Hematopoietic multipotent progenitor cell treated with erythropoietin and hydrocortisone succinate and interleukin-3 and kit ligand, for 4 days (in vitro differentiated cells): Measurements from ENCODE around the gene CYB5RL.
"Not testable (repeated sequence)": the region's sequence is repeated elsewhere in the genome, so short reads cannot be mapped to it uniquely, and the experiment has no call there.

Experiments
- DNase-seq: peaks from one replicate; pipeline ENCODE4 v3.0.0-alpha.2; 2015

Gene CYB5RL

DNA sequence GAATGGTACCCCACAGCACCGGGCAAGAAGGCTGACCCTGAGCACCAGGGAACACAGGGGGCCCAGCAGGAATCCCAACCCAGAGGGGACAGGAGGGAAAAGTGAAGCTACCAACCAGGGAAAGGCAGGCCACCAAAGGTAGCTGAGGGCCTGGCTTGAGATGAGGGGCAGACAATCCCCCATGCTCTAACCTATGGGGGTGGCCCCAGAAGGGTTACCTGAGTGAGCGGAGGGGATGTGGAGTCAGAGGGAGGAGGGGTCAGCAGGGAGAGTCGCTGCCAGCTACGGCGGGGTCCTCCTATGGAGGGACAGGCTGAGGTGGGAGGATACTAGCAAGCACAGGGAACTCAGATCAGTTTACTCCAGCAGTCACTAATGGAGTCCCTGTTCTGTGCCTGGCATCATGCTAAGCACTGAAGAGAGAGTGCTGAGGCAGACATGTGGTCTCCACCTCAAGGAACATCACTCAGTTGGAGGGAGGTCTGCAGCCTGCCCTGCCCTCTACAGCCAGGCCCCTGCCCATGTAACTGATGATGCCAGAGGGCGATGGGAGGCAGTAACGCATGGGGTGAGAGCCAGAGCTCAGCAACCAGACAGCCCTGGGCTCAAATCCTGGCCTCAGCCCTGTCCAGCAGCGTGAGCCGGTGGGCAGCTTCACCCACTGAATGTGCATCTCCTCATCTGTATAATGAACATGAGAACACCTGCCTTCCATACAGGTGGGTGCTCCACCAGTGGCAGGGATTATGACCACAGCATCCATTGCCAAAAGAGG lies 21.3 kb downstream of the CYB5RL start:
- DNase-seq, result no peak

DNA sequence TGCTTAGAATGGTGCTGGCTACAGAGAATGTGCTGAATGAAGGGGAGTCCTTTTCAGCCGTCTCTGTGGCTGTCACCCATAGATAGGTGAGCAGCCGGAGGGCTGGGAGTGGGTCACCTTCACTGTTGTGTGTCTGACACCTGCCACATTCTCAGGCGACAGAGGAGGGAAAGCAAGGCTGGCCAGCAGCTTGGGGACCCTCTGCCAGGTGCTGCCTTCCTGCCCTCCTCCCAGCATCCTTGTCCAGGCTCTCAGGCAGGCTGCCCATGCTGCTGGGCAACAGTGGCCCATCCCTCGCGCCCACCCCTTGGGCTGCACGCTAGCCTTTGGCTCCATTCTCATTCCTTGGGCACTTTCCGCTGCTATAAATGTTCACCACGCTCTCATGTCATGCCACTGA lies 22.1 kb downstream of the CYB5RL start:
- no peak for DNase-seq

GRCh38 chr1:54176621-54177327 lies 23.1 kb downstream of the CYB5RL start:
- no peak for DNase-seq

GRCh38 chr1:54174106-54174505 lies 25.7 kb downstream of the CYB5RL start:
- no peak for DNase-seq

- no peak for DNase-seq
These were observed 26.1 kb downstream of the CYB5RL start for GRCh38 chr1:54173681-54174080.

DNA sequence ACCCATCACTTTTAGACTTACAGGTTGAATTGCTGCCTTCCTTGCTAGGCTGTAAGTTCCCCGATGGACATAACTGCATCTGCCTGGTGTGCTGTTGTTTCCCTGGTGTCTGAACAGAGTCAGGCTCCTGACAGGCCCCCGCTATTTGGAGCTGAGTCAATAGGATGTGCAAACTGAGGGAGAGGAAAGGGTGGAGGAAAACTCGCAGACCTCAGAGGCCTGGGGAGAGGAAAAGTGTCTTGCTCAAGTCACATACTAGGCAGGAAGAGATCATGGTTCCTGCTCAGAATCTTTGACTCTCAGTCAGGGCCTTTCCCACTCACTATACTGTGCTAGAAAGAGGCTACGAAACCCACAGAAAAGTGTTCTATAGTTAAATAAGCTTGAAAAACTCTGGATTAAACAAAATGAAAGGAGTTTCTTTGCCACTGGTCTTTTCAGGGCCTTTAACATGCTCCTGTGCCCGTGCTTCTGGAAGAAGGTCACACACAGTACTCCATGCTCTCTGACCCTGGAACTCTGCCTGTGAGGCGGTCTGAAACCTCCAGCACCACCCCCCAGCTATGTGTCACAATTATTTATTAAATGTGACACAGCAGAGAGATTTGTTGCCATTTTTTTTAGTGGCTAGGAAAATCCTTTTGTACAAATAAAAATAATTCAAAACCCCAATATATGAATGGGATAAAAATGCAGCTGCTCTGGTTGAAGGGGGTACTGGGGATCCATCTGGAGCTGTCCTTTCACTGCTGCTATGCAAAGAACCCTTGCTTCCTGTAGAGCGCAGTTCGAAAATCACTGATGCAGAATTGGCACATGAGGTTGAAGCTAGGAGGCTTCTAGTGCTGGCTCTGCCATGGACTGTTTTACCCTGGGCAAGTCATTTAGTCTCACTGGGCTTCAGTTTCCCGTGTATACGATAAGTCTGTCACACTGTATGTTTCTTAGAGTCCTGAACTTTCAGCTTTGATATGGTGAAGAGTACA lies 26.9 kb downstream of the CYB5RL start:
- no peak for DNase-seq

DNA sequence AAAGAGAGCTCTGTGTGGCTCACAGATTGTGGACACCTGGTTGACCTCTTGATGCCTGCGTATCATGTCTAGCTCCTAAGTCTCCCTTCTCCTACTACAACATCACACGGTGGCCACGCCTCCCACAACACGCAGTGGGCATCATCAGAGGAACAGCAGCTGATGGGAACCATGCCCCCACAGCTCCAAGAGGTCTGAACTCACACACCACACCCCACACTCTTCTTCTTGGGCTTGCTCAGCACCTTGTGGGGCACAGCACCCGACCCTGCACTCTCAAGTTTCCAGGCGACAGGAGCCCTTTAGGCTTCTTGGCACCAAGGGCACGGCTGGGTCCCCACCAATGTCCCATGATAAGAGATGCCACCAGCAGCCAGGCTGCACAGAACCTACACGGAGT lies 28.2 kb downstream of the CYB5RL start:
- DNase-seq, result no peak

GRCh38 chr1:54171016-54171415 lies 28.8 kb downstream of the CYB5RL start:
- no peak for DNase-seq

DNA sequence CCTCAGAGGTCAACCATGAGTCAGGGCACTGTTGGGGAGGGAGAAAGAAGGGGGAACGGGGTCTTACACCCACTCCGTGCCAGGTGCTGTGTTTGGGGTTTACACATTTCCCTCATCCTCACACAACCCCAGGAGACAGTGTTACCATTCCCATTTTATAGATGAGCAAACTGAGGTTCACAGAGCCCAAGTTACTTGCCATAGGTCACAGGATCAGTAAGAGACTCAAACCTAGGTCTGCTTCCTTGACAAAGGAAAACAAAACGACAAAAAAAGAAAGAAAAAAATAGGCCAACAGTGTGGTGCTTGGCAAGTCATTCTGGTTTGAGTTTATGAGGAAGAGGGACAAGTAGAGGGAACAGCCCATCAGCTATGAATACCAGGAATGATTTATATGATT lies 30.8 kb downstream of the CYB5RL start:
- DNase-seq, result no peak

- DNase-seq, result no peak
These were observed 31.4 kb downstream of the CYB5RL start for GRCh38 chr1:54168206-54168965.

- no peak for DNase-seq
These were observed 32.2 kb downstream of the CYB5RL start for GRCh38 chr1:54167422-54168139.

- DNase-seq, result not testable (repeated sequence)
These were observed 33.5 kb downstream of the CYB5RL start for GRCh38 chr1:54166357-54166756.

GRCh38 chr1:54165146-54165545 lies 34.7 kb downstream of the CYB5RL start:
- no peak for DNase-seq

DNA sequence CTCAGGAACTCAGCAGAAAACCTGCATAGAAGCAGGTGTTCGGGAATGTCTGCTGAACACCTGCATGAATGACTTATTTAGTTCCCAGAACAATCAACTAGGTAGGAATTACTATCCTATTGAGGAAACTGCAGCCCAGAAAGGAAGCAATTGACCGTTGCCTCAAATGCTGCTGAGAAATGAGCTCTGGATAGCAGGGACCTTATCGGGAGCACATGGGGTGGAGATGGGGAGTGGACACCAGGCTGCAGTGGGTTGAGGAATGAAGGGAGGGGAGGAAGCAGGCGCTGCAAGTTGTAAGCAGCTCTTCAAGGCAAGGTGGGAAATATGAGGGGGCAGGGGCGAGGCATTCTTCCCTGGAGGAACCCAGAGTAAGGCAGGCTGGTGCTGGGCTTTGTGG lies 36.3 kb downstream of the CYB5RL start:
- DNase-seq, result no peak

DNA sequence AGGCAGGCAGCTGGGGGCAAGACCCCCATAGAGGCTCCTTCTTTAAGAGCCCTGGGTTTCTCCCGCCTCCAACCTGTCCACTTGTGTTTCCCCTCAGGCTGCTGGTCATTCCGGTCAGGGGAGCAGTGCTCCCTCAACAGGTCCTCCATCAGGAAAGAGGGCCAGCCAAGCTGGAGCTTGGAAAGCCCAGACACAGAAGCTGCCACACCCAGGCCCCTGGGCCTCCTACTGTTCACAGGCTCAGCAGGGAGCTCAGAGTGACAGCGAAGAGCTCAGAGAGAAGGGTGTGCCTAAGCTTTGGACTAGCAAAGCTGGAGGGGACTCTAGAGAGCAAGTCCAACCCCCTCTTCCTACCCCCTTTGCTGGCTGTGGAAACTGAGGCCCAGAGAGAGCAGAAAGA lies 36.8 kb downstream of the CYB5RL start:
- DNase-seq, result no peak

DNA sequence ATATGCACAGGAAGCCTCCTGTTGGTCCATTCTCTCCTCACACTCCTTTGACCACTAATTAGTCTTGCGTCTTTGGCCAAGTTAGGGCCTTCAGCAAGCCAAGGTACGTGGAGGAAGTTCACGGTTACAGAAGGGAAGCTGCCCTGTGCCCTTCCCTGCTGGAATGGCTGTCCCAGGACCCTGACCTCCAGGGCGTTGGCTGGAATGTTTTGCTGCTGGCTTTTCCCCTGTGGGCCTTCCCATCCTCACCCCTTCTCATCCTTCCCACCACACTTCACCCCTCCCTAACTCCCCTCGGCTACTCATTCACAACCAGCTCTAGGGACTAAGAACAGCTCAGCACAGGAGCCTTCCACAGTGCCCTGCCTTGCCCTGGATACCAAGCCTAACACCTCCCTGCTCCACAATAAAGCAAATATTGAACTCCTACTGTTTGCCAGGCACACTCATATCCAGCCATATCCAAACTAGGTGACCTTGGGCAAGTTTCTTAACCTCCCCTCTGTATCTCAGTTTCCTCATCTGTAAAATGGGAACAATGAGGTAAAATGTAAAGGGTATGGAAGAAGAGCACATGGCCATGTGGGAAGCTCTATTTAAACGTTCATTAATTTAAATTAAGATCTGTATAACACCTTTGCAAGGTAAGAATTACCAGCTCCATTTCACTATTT lies 38.2 kb downstream of the CYB5RL start:
- DNase-seq, result no peak

DNA sequence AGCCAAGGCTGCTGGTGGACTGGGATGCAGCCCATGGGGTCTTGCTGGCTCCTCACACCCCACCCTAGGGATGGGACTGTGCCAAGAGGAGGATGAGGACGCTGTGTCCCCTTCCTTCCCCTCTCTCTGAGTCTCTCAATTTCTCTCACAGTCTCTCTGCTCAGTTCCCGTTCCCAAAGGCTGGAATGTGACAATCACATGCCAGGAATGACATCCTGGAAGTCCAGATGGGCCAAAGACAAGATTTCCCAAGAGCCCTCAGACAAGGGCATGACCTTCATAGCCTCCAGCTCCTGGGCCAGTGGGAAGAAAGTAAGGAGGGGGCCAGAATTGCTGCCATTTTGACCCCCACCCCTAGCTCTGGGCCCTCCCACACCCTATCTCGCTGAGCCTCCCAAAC lies 39.5 kb downstream of the CYB5RL start:
- DNase-seq, result no peak

- no peak for DNase-seq
These were observed 40.0 kb downstream of the CYB5RL start for GRCh38 chr1:54159733-54160316.

DNA sequence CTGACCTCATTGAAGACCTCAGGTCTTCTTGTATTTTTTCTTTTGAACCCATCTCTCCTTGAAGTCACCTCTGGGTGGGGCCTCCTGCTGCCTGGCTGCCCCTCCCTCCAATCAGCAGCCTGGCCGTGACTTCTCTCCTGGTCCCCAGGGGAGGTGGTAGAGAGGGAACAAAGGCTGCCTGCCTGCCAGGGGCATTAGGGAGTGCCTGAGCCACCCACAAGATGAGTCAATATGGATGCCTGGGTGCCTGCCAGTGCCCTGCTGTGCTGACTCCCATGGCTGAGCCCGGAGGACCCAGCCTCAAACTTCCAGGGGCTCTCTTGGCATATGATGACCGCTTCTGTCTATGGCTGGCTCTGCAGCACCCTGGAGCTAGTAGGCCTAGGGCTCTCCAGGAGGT lies 41.8 kb downstream of the CYB5RL start:
- DNase-seq, result no peak

- DNase-seq, result peak; percentile 36
These were observed 42.4 kb downstream of the CYB5RL start for GRCh38 chr1:54157401-54157800.

DNA sequence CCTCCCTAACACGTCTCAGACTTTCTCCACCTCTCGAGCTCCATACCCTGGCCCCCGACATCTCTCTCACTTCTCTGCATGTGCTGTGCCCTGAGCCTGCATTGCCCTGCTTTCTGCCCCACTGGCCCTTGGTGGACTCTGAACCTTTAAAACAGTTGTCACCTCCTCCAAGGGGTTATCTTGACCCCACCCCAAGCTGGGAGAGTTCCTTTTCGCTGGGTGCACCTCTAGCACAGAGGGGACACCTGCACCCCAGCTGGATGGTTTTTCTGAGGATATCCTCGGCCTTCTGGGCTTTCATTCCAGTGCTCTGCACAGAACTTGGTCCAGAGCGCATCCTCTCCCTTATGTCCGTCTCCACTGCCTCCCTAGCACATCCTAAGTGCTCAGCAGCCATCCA lies 42.8 kb downstream of the CYB5RL start:
- DNase-seq, result no peak
